HepG2 (cell line): ENCODE results near the gene BZW1. TPM values are rescaled to one million over a fixed set of nuclear protein-coding genes. Genes with fewer than 3 reads are reported as not detected.
A peak's percentile ranks its signal among the peaks of the same experiment; 100 is the strongest.

Experiments used
- ASH2L ChIP-seq: fragments of 300-600, 200-600 bp; sonication (generic); IDR thresholded peaks from 2 replicates; pipeline ENCODE4 v1.7.0; 2017; ENCODE audit warnings: low read depth, mild to moderate bottlenecking, moderate library complexity, mixed read lengths, low read length; ENCODE audit not compliant: insufficient read length
- ATF1 ChIP-seq: IDR thresholded peaks from 2 replicates; pipeline ENCODE4 v1.6.1; 2016; ENCODE audit warnings: mild to moderate bottlenecking, control low read depth
- CAMTA2 ChIP-seq: sonication (generic); formaldehyde crosslinking; IDR thresholded peaks from 2 replicates; pipeline ENCODE4 v1.4.0; 2020; ENCODE audit warnings: mild to moderate bottlenecking, missing genetic modification reagents, borderline replicate concordance
- CREM ChIP-seq, 2 experiments: sonication (generic) in 1 of 2; formaldehyde crosslinking in 1 of 2; IDR thresholded peaks; 2 replicates each; pipeline versions ENCODE4 v1.4.0 to v1.6.1; 2016 to 2020; ENCODE audit warnings: antibody characterized with exemption in 1 of 2, mild to moderate bottlenecking in 1 of 2, missing genetic modification reagents in 1 of 2
- DMAP1 ChIP-seq: IDR thresholded peaks from 2 replicates; pipeline ENCODE4 v1.6.1; 2016
- GATAD2A ChIP-seq: IDR thresholded peaks from 2 replicates; pipeline ENCODE4 v1.6.1; 2016
- HDAC2 ChIP-seq: sonication (generic); formaldehyde crosslinking; IDR thresholded peaks from 2 replicates; pipeline ENCODE4 v1.4.0; 2020; ENCODE audit warnings: missing genetic modification reagents
- HNF4G ChIP-seq, 2 experiments: sonication (generic) in 1 of 2; formaldehyde crosslinking in 1 of 2; IDR thresholded peaks; 2 replicates each; pipeline versions ENCODE4 v1.4.0 to v1.6.1; 2011 to 2020; ENCODE audit warnings: borderline replicate concordance in 2 of 2, low read depth in 2 of 2, mild to moderate bottlenecking in 2 of 2, low read length in 1 of 2, missing genetic modification reagents in 1 of 2, moderate library complexity in 1 of 2
- MATR3 ChIP-seq: sonication (generic); formaldehyde crosslinking; IDR thresholded peaks from 2 replicates; pipeline ENCODE4 v1.4.0; 2020; ENCODE audit warnings: missing genetic modification reagents
- NFKB2 ChIP-seq: sonication (generic); formaldehyde crosslinking; IDR thresholded peaks from 2 replicates; pipeline ENCODE4 v1.4.0; 2020; ENCODE audit warnings: missing genetic modification reagents, borderline replicate concordance
- SP1 ChIP-seq, 2 experiments: fragments of 450-650 bp in 1 of 2; sonication (generic) in 1 of 2; formaldehyde crosslinking in 1 of 2; IDR thresholded peaks; 2 replicates each; pipeline versions ENCODE4 v1.4.0 to v1.6.1; 2016 to 2020; ENCODE audit warnings: missing genetic modification reagents in 1 of 2
- SP5 ChIP-seq: IDR thresholded peaks from 2 replicates; pipeline ENCODE4 v1.6.1; 2016; ENCODE audit warnings: low read depth, borderline replicate concordance
- STAG1 ChIP-seq: sonication (generic); formaldehyde crosslinking; IDR thresholded peaks from 2 replicates; pipeline ENCODE4 v1.4.0; 2020; ENCODE audit warnings: missing genetic modification reagents
- XRCC5 ChIP-seq: fragments of 200-400 bp; formaldehyde crosslinking; optimal IDR thresholded peaks from 2 replicates; pipeline ENCODE3; 2017; ENCODE audit warnings: mild to moderate bottlenecking, low read length
- ZKSCAN1 ChIP-seq: fragments of 150-350 bp; IDR thresholded peaks from 2 replicates; pipeline ENCODE4 v1.6.1; 2014; ENCODE audit warnings: low read length
- ZNF180 ChIP-seq: sonication (generic); formaldehyde crosslinking; IDR thresholded peaks from 2 replicates; pipeline ENCODE4 v1.4.0; 2020; ENCODE audit warnings: low read depth, missing genetic modification reagents, borderline replicate concordance
- ZNF362 ChIP-seq: sonication (generic); formaldehyde crosslinking; IDR thresholded peaks from 2 replicates; pipeline ENCODE4 v1.4.0; 2020; ENCODE audit warnings: missing genetic modification reagents, mild to moderate bottlenecking, borderline replicate concordance
- ZNF660 ChIP-seq: sonication (generic); formaldehyde crosslinking; IDR thresholded peaks from 2 replicates; pipeline ENCODE4 v1.5.1; 2020; ENCODE audit warnings: mild to moderate bottlenecking, low read depth, missing genetic modification reagents, borderline replicate concordance
- ZNF7 ChIP-seq: IDR thresholded peaks from 2 replicates; pipeline ENCODE4 v1.6.1; 2016; ENCODE audit warnings: missing biosample characterization, missing genetic modification reagents
- ZNF709 ChIP-seq: sonication (generic); formaldehyde crosslinking; IDR thresholded peaks from 2 replicates; pipeline ENCODE4 v1.5.0; 2020; ENCODE audit warnings: mild to moderate bottlenecking, missing genetic modification reagents
- ZNF850 ChIP-seq: sonication (generic); formaldehyde crosslinking; conservative IDR thresholded peaks from 2 replicates; pipeline ENCODE4 v1.9.0; 2021; ENCODE audit warnings: mild to moderate bottlenecking, missing genetic modification reagents
- ZSCAN31 ChIP-seq: sonication (generic); formaldehyde crosslinking; IDR thresholded peaks from 2 replicates; pipeline ENCODE4 v1.5.0; 2020; ENCODE audit warnings: low read depth, mild to moderate bottlenecking, missing genetic modification reagents
- polyA plus RNA-seq, 8 experiments: library from polyadenylated mRNA; depleted of rRNA in 3 of 8; stranded (reverse) in 7 of 8; unstranded in 1 of 8; fragments of >200 nt; fragmentation: Illumina TruSeq in 4 of 8; extraction: Trizol in 4 of 8; gene quantifications; 2 replicates each; pipeline versions ENCODE4 v1.2.1 to v1.2.3, GENCODE V29; 2011 to 2016; ENCODE audit warnings: low read depth in 4 of 8, missing spikeins in 1 of 8, mixed read lengths in 1 of 8; ENCODE audit not compliant: insufficient read depth in 1 of 8
- total RNA-seq, 5 experiments: library from RNA; depleted of rRNA; stranded (reverse); fragments of >200 nt; fragmentation: Illumina TruSeq; extraction: Trizol; gene quantifications; 2 replicates each; pipeline ENCODE4 v1.2.3, GENCODE V29; 2016; ENCODE audit warnings: low read depth in 1 of 5
- TF ChIP-seq, protein P1 (sequence below): sonication (generic); formaldehyde crosslinking; IDR thresholded peaks from 2 replicates; pipeline ENCODE4 v1.5.0; 2020; ENCODE audit warnings: mild to moderate bottlenecking, missing genetic modification reagents, borderline replicate concordance
- TF ChIP-seq, protein P2 (sequence below): sonication (generic); IDR thresholded peaks from 2 replicates; pipeline ENCODE4 v1.6.1; 2016; ENCODE audit warnings: low read depth, borderline replicate concordance

Gene BZW1
- total and polyA plus RNA-seq, 2 of the 13 experiments (the other 11 are each of a cell fraction or from before 2014, with no cell fraction given) = 106 to 384 TPM

DNA sequence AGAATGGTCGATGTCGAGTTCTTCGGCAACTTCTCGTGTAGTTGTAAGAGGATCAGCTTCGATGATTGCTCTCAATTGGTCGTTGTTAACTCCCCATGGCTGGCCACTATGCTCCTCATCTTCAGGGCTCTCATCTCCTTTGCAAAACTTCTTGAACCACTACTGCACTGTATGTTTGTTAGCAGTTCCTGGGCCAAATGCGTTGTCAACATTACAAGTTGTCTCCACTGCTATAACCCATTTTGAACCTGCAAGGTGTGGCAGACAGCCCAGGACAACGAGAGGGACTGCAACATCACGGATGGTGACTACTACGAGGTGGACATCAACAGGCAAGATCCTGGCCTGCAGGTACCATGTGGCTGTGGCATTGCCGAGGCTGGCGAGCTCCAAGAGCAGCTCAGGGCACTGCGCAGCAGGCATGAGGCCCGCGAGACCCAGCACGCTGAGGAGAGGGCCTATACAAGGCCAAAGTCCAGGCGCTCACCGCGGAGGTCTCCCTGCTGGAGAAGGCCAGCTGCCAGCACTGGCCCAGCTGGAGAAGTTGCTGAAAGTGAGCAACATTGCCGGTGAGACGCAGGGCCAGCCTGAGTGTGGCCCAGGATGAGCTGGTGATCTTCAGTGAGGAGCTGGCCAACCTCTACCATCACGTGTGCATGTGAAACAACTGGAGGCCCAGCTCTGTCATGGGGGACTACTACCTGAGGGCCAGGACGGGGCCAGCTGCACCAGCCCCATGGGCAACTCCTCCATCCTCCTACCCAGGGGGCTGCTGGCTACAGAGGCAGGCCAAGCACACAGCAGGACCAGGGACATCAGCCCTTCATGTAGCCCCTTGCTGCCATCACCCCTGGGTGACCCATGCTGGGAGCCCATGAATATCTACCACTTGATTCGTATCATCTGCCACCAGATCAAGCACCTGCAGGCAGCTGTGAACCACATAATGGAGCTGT lies 32.6 kb downstream of the BZW1 start (continued):
- TF ChIP-seq SP1 (IDR thresholded peaks at IDR 0.05) (no peak), SP1 (CRISPR knock-in tag; IDR thresholded peaks at IDR 0.05) (no peak), ZNF709 (CRISPR knock-in tag) (no peak; the same call in 1 of the 2 replicates), XRCC5 (no peak), HDAC2 (CRISPR knock-in tag) (peak; percentile 70; the same call in 1 of the 2 replicates), ZNF7 (CRISPR knock-in tag) (no peak), HNF4G (IDR thresholded peaks at IDR 0.05; ENCODE audit: borderline replicate concordance, low read depth, low read length) (peak; percentile 86), HNF4G (CRISPR knock-in tag; IDR thresholded peaks at IDR 0.05; ENCODE audit: borderline replicate concordance, low read depth) (peak; percentile 90; the same call in 1 of the 2 replicates), CAMTA2 (CRISPR knock-in tag) (no peak), ZNF362 (CRISPR knock-in tag) (no peak), GATAD2A (peak; percentile 69), ZNF850 (CRISPR knock-in tag) (no peak), NFKB2 (peak; percentile 87), ZNF660 (CRISPR knock-in tag) (no peak), ZKSCAN1 (no peak), SP5 (CRISPR knock-in tag) (no peak), CREM (IDR thresholded peaks at IDR 0.05) (no peak), CREM (CRISPR knock-in tag; IDR thresholded peaks at IDR 0.05) (no peak), DMAP1 (peak; percentile 54; the same call in 1 of the 2 replicates), MATR3 (CRISPR knock-in tag) (no peak), ZNF180 (CRISPR knock-in tag) (no peak), ATF1 (CRISPR knock-in tag) (no peak), ASH2L (no peak), STAG1 (CRISPR knock-in tag) (no peak), ZSCAN31 (no peak)
- TF ChIP-seq, protein P1, sequence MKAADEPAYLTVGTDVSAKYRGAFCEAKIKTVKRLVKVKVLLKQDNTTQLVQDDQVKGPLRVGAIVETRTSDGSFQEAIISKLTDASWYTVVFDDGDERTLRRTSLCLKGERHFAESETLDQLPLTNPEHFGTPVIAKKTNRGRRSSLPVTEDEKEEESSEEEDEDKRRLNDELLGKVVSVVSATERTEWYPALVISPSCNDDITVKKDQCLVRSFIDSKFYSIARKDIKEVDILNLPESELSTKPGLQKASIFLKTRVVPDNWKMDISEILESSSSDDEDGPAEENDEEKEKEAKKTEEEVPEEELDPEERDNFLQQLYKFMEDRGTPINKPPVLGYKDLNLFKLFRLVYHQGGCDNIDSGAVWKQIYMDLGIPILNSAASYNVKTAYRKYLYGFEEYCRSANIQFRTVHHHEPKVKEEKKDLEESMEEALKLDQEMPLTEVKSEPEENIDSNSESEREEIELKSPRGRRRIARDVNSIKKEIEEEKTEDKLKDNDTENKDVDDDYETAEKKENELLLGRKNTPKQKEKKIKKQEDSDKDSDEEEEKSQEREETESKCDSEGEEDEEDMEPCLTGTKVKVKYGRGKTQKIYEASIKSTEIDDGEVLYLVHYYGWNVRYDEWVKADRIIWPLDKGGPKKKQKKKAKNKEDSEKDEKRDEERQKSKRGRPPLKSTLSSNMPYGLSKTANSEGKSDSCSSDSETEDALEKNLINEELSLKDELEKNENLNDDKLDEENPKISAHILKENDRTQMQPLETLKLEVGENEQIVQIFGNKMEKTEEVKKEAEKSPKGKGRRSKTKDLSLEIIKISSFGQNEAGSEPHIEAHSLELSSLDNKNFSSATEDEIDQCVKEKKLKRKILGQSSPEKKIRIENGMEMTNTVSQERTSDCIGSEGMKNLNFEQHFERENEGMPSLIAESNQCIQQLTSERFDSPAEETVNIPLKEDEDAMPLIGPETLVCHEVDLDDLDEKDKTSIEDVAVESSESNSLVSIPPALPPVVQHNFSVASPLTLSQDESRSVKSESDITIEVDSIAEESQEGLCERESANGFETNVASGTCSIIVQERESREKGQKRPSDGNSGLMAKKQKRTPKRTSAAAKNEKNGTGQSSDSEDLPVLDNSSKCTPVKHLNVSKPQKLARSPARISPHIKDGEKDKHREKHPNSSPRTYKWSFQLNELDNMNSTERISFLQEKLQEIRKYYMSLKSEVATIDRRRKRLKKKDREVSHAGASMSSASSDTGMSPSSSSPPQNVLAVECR (CRISPR knock-in tag) = peak; percentile 70
- TF ChIP-seq, protein P2, sequence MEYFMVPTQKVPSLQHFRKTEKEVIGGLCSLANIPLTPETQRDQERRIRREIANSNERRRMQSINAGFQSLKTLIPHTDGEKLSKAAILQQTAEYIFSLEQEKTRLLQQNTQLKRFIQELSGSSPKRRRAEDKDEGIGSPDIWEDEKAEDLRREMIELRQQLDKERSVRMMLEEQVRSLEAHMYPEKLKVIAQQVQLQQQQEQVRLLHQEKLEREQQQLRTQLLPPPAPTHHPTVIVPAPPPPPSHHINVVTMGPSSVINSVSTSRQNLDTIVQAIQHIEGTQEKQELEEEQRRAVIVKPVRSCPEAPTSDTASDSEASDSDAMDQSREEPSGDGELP = peak; percentile 89; the same call in 1 of the 2 replicates
